Thyroid gland (tissue), 4 donors: ENCODE data around the gene AMMECR1.

Source experiments
- CTCF ChIP-seq, 6 experiments: fragments of 200-600 bp in 3 of 6; fragments of 450-650 bp in 3 of 6; sonication (generic) in 3 of 6; IDR thresholded peaks; one replicate each; pipeline ENCODE4 v1.5.1; 2016 to 2019; ENCODE audit warnings: antibody characterized with exemption in 6 of 6, mild to moderate bottlenecking in 2 of 6, inconsistent platforms in 1 of 6, moderate library complexity in 1 of 6
- POLR2A ChIP-seq, 2 donors: fragments of 450-650 bp; IDR thresholded peaks; one replicate each; pipeline ENCODE4 v1.6.1; 2017; ENCODE audit warnings: antibody characterized with exemption in 2 of 2, mild to moderate bottlenecking in 2 of 2, moderate library complexity in 1 of 2

DNA sequence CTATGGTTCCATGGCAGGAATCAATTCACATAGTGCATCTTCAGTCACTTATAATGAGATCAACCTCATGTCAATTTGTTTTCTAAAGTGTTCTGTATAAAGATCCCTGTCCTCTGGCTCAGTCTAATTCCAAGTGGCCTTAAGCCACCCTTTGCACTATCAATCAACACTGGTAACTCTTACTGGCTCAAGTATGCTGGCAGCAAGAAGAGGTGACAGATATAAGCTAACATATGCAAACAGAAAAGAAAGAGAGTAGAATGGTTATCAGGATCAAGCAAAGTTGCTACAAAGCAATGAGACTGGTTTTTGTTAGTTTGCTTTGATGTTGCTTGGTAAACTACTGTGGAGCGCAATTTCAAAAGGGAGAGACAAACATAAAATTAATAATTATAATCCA, 67.0 kb downstream of the AMMECR1 start:
- TF ChIP-seq CTCF (IDR thresholded peaks at IDR 0.05) = no peak
- no peak for TF ChIP-seq POLR2A (IDR thresholded peaks at IDR 0.05)
